GM23338 (cell line): ENCODE results near the gene FANK1. TPM values are rescaled to one million over a fixed set of nuclear protein-coding genes. Genes with fewer than 3 reads are reported as not detected.

Source experiments
- ATAC-seq: fragments of 200-7000 bp; cut with Tn5 transposase; 3 replicates; pipeline ENCODE4 v1.9.1; 2020
- DNase-seq: peaks from one replicate; pipeline ENCODE4 v3.0.0-alpha.2; 2015; ENCODE audit warnings: low spot score
- H2AFZ ChIP-seq: fragments of 200-600 bp; sonication (generic); 2 replicates; pipeline ENCODE4 v1.8.0; 2016; ENCODE audit warnings: antibody characterized with exemption, mild to moderate bottlenecking, moderate library complexity
- H3F3A ChIP-seq: fragments of 200-600 bp; sonication (generic); replicated peaks from 2 replicates; pipeline ENCODE4 v1.8.0; 2017; ENCODE audit warnings: antibody characterized with exemption, mixed run types, low read depth
- H3K27ac ChIP-seq: fragments of 200-600 bp; sonication (generic); 2 replicates; pipeline ENCODE4 v1.6.1; 2016; ENCODE audit warnings: low read depth
- H3K27me3 ChIP-seq: fragments of 200-600 bp; sonication (generic); 2 replicates; pipeline ENCODE4 v1.8.0; 2016; ENCODE audit warnings: mild to moderate bottlenecking, mixed run types, moderate library complexity; ENCODE audit not compliant: insufficient read depth
- H3K36me3 ChIP-seq: fragments of 200-600 bp; sonication (generic); 2 replicates; pipeline ENCODE4 v1.8.0; 2016; ENCODE audit warnings: mild to moderate bottlenecking; ENCODE audit not compliant: insufficient read depth
- H3K4me1 ChIP-seq: fragments of 200-600 bp; sonication (generic); 2 replicates; pipeline ENCODE4 v1.8.0; 2016; ENCODE audit warnings: mild to moderate bottlenecking, moderate library complexity; ENCODE audit not compliant: insufficient read depth
- H3K4me2 ChIP-seq: fragments of 200-600 bp; sonication (generic); 2 replicates; pipeline ENCODE4 v1.7.1; 2017; ENCODE audit warnings: mixed run types
- H3K4me3 ChIP-seq: fragments of 200-600 bp; sonication (generic); 2 replicates; pipeline ENCODE4 v1.6.1; 2016; ENCODE audit warnings: mixed run types
- H3K79me2 ChIP-seq: fragments of 200-600 bp; sonication (generic); replicated peaks from 2 replicates; pipeline ENCODE4 v1.8.0; 2017; ENCODE audit warnings: mild to moderate bottlenecking; ENCODE audit not compliant: insufficient read depth
- H3K9me2 ChIP-seq: fragments of 200-600 bp; sonication (generic); 2 replicates; pipeline ENCODE4 v1.8.0; 2017; ENCODE audit not compliant: insufficient read depth
- H4K20me1 ChIP-seq: fragments of 200-600 bp; sonication (generic); replicated peaks from 2 replicates; pipeline ENCODE4 v1.8.0; 2017; ENCODE audit warnings: mild to moderate bottlenecking; ENCODE audit not compliant: insufficient read depth
- H3K27ac Mint-ChIP-seq: 2 replicates; pipeline ENCODE4 v1.8.0; 2020; ENCODE audit warnings: inconsistent platforms, mild to moderate bottlenecking, moderate library complexity, mixed read lengths
- H3K27me3 Mint-ChIP-seq: 3 replicates; pipeline ENCODE4 v1.8.0; 2022; ENCODE audit warnings: low read depth, mild to moderate bottlenecking, moderate library complexity, mixed read lengths, inconsistent platforms; ENCODE audit not compliant: insufficient read depth, poor library complexity
- H3K36me3 Mint-ChIP-seq: 3 replicates; pipeline ENCODE4 v1.8.0; 2021; ENCODE audit warnings: low read depth, mild to moderate bottlenecking, inconsistent platforms, moderate library complexity, mixed read lengths
- H3K4me1 Mint-ChIP-seq: 3 replicates; pipeline ENCODE4 v1.8.0; 2020; ENCODE audit warnings: mild to moderate bottlenecking, inconsistent platforms, mixed read lengths
- H3K4me3 Mint-ChIP-seq: 3 replicates; pipeline ENCODE4 v1.8.0; 2021; ENCODE audit warnings: moderate library complexity, mild to moderate bottlenecking, inconsistent platforms, mixed read lengths
- H3K9me3 Mint-ChIP-seq: 3 replicates; pipeline ENCODE4 v1.8.0; 2020; ENCODE audit warnings: moderate library complexity, mild to moderate bottlenecking, inconsistent platforms, mixed read lengths
- CREB1 ChIP-seq: fragments of 250-450 bp; sonication (Bioruptor Pico); IDR thresholded peaks from 2 replicates; pipeline ENCODE4 v1.5.0; 2020; ENCODE audit warnings: low read depth, mild to moderate bottlenecking, moderate library complexity
- CTCF ChIP-seq, 2 experiments: fragments of 200-600 bp in 1 of 2; sonication (generic) in 1 of 2; conservative IDR thresholded peaks; 2 replicates each; pipeline versions ENCODE4 v1.5.1 to v1.6.1; 2016 to 2017; ENCODE audit warnings: antibody characterized with exemption in 2 of 2, low read depth in 2 of 2, mild to moderate bottlenecking in 2 of 2, moderate library complexity in 1 of 2
- ETS1 ChIP-seq: IDR thresholded peaks from 2 replicates; pipeline ENCODE4 v1.6.1; 2016; ENCODE audit warnings: antibody characterized with exemption
- EZH2 ChIP-seq: fragments of 200-600 bp; sonication (generic); IDR thresholded peaks from one replicate; pipeline ENCODE4 v1.8.0; 2017; ENCODE audit warnings: antibody characterized with exemption, mild to moderate bottlenecking, low read depth; ENCODE audit not compliant: unreplicated experiment
- EZH2phosphoT487 ChIP-seq: fragments of 200-600 bp; sonication (generic); IDR thresholded peaks from one replicate; pipeline ENCODE4 v1.8.1; 2018; ENCODE audit warnings: antibody characterized with exemption; ENCODE audit not compliant: unreplicated experiment
- JUNB ChIP-seq: IDR thresholded peaks from one replicate; pipeline ENCODE4 v1.6.1; 2016; ENCODE audit warnings: antibody characterized with exemption; ENCODE audit not compliant: unreplicated experiment
- NANOG ChIP-seq: IDR thresholded peaks from 2 replicates; pipeline ENCODE4 v1.6.1; 2016; ENCODE audit warnings: antibody characterized with exemption, borderline replicate concordance
- POLR2AphosphoS5 ChIP-seq: IDR thresholded peaks from 2 replicates; pipeline ENCODE4 v1.6.1; 2016; ENCODE audit warnings: antibody characterized with exemption, low read depth
- REST ChIP-seq: IDR thresholded peaks from one replicate; pipeline ENCODE4 v1.6.1; 2018; ENCODE audit warnings: antibody characterized with exemption; ENCODE audit not compliant: unreplicated experiment
- STAT1 ChIP-seq: IDR thresholded peaks from one replicate; pipeline ENCODE4 v1.6.1; 2016; ENCODE audit warnings: antibody characterized with exemption; ENCODE audit not compliant: unreplicated experiment
- ZNF331 ChIP-seq: fragments of 250-450 bp; sonication (Bioruptor Pico); IDR thresholded peaks from 2 replicates; pipeline ENCODE4 v1.5.0; 2020; ENCODE audit warnings: low read depth, mild to moderate bottlenecking, moderate library complexity
- ZNF462 ChIP-seq: fragments of 250-450 bp; sonication (Bioruptor Pico); IDR thresholded peaks from 2 replicates; pipeline ENCODE4 v1.5.0; 2020; ENCODE audit warnings: mild to moderate bottlenecking, moderate library complexity
- polyA plus RNA-seq: library from polyadenylated mRNA; unstranded; fragments of >200 nt; fragmentation: Nextera tagmentation; extraction: Ambion mirVana; gene quantifications from 2 replicates; pipeline ENCODE4 v1.2.1, GENCODE V29; 2016
- total RNA-seq: library from RNA; depleted of rRNA; stranded (reverse); fragments of >200 nt; shearing (Covaris generic); gene quantifications from 2 replicates; pipeline ENCODE4 v1.2.3, GENCODE V29; 2014

Gene FANK1
- total and polyA plus RNA-seq, 2 experiments from 2014 or later: 0.37 to 0.69 TPM

- TF ChIP-seq REST: no peak
Observed at GRCh38 chr10:125848857-125849256, 47.5 kb upstream of the FANK1 start (continued).

- no peak for ATAC-seq
- Mint-ChIP-seq H3K36me3 (peaks cover 27% of the 10 kb centered on the region), H3K9me3 (peaks cover 2% of the 10 kb centered on the region; the same call in 2 of the 3 replicates), H3K4me3 (no peak overlapping the region), H3K27me3 (peaks cover 5% of the 10 kb centered on the region), H3K27ac (no peak overlapping the region), H3K4me1 (no peaks in the 10 kb centered on the region)
- H3K79me2 ChIP-seq: no peaks in the 10 kb centered on the region
- H3K27me3 ChIP-seq: no peaks in the 10 kb centered on the region
- H3K4me3 ChIP-seq: no peak overlapping the region
- H3K9me2 ChIP-seq: no peaks in the 10 kb centered on the region
- no peaks in the 10 kb centered on the region for H3F3A ChIP-seq
- no peaks in the 10 kb centered on the region for H3K4me1 ChIP-seq
- no peak for DNase-seq
- H3K27ac ChIP-seq: no peak overlapping the region
- H2AFZ ChIP-seq: no peak overlapping the region
- 0 out of 2 replicates have a peak, but pooled peaks cover 4% of the 10 kb centered on the region for H3K36me3 ChIP-seq
- no peaks in the 10 kb centered on the region; the same call in 1 of the 2 replicates for H4K20me1 ChIP-seq
- no peak overlapping the region for H3K4me2 ChIP-seq
- TF ChIP-seq POLR2AphosphoS5 (no peak), JUNB (no peak), ZNF462 (CRISPR knock-in tag) (no peak), ZNF331 (CRISPR knock-in tag) (no peak), EZH2phosphoT487 (no peak), ETS1 (no peak), CREB1 (no peak), STAT1 (no peak), EZH2 (no peak), NANOG (no peak), CTCF (conservative IDR thresholded peaks at IDR 0.05; ENCODE audit: low read depth in 2 of 2) (no peak)
Observed at GRCh38 chr10:125849448-125849847, 46.9 kb upstream of the FANK1 start.
